ENCODE results near the gene ZNF460.

DNA sequence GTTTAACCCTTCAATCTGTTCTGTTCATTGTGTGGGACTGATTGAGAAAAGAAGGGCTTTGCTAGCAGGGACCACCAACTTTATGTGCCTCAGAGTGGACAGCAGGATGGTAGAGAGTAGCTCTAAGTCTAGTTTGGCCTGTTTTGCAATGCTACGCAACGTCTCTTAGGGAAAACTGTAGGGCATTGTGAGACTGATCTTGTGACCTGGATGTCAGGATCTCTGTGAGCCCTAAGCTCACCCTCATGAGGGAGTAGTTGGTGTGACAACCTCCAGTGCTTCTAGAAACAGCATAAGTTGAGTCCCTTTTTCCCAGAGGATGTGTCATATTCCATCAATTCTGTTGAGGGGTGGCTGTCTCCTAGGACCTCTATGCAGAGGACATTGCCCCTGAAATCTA is 30.5 kb downstream of the ZNF460 start:
- TF ChIP-seq, protein P1, sequence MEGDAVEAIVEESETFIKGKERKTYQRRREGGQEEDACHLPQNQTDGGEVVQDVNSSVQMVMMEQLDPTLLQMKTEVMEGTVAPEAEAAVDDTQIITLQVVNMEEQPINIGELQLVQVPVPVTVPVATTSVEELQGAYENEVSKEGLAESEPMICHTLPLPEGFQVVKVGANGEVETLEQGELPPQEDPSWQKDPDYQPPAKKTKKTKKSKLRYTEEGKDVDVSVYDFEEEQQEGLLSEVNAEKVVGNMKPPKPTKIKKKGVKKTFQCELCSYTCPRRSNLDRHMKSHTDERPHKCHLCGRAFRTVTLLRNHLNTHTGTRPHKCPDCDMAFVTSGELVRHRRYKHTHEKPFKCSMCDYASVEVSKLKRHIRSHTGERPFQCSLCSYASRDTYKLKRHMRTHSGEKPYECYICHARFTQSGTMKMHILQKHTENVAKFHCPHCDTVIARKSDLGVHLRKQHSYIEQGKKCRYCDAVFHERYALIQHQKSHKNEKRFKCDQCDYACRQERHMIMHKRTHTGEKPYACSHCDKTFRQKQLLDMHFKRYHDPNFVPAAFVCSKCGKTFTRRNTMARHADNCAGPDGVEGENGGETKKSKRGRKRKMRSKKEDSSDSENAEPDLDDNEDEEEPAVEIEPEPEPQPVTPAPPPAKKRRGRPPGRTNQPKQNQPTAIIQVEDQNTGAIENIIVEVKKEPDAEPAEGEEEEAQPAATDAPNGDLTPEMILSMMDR (conservative IDR thresholded peaks at IDR 0.05) = no peak
- TF ChIP-seq ZFX (IDR thresholded peaks at IDR 0.05) = no peak

Data from C4-2B (cell line).